Measurements from ENCODE around the gene SYT5. TPM values are rescaled to one million over a fixed set of nuclear protein-coding genes. Genes with fewer than 3 reads are reported as not detected.

Gene SYT5
- total and polyA plus RNA-seq, 10 of the 15 experiments (the other 5 are each of a cell fraction or from before 2014, with no cell fraction given), result 0.04 to 0.79 (median 0.26) TPM; not detected in 7

DNA sequence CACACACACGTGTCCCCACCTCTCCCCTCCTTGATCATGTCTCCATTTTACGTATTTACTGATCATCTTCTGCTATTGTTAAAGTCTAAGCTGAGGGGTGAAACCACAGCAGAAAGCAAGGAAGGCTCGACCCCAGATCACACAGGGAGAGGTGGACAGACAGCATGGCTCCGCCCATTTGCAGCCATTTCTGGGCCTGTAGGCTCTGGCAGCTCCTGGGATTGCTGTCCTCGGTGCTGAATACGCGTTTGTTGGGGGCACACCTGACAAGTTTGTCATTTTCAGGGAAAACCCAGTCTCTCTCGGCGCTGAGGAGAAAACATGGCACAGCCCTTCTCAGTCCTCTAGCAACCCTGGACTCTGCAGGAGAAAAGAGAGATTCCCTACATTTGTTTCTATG is 40.4 kb upstream of the SYT5 start:
- FAIRE-seq, result no peak
- no peaks in the 10 kb centered on the region for H4K20me1 ChIP-seq (ENCODE audit: control insufficient read depth, insufficient read depth)
- no peak overlapping the region for H3K27ac ChIP-seq (ENCODE audit: control insufficient read depth, insufficient read depth)
- no peak overlapping the region for H3K4me2 ChIP-seq (ENCODE audit: control insufficient read depth, insufficient read depth)
- in situ Hi-C loops (cut with MboI) (no loop called here), intact Hi-C loops (cut with micrococcal nuclease; ENCODE audit: unreplicated experiment) (no loop called here)
- POLR2A ChIA-PET, result no interaction called here
- no peak overlapping the region for H3K4me3 ChIP-seq
- 93% methylated on average over 9 of the region's 9 CpGs for WGBS (ENCODE audit: insufficient coverage, insufficient replicate concordance, low lambda C conversion rate, missing lambda C conversion rate)
- DNase-seq (ENCODE audit: low read depth, low spot score), result no peak
- H3K27me3 ChIP-seq (replicated peaks in 1 of 2; ENCODE audit: control insufficient read depth in 2 of 2, insufficient read depth in 2 of 2, low read length in 1 of 2), result no peaks in the 10 kb centered on the region
- no peak overlapping the region for H2AFZ ChIP-seq (ENCODE audit: control insufficient read depth, low read depth, low read length)
- RAD21 ChIA-PET (ENCODE audit: unreplicated experiment), result no interaction called here
- ATAC-seq, result no peak
- no TSS peak for BruUV-seq (replicated peaks)
- no peaks in the 10 kb centered on the region for H3K36me3 ChIP-seq (ENCODE audit: control insufficient read depth in 2 of 2, insufficient read depth in 2 of 2, low read length in 1 of 2)
- H3K9me3 ChIP-seq (replicated peaks; ENCODE audit: control insufficient read depth, insufficient read depth, low read length), result no peaks in the 10 kb centered on the region
- TF ChIP-seq, protein P1, sequence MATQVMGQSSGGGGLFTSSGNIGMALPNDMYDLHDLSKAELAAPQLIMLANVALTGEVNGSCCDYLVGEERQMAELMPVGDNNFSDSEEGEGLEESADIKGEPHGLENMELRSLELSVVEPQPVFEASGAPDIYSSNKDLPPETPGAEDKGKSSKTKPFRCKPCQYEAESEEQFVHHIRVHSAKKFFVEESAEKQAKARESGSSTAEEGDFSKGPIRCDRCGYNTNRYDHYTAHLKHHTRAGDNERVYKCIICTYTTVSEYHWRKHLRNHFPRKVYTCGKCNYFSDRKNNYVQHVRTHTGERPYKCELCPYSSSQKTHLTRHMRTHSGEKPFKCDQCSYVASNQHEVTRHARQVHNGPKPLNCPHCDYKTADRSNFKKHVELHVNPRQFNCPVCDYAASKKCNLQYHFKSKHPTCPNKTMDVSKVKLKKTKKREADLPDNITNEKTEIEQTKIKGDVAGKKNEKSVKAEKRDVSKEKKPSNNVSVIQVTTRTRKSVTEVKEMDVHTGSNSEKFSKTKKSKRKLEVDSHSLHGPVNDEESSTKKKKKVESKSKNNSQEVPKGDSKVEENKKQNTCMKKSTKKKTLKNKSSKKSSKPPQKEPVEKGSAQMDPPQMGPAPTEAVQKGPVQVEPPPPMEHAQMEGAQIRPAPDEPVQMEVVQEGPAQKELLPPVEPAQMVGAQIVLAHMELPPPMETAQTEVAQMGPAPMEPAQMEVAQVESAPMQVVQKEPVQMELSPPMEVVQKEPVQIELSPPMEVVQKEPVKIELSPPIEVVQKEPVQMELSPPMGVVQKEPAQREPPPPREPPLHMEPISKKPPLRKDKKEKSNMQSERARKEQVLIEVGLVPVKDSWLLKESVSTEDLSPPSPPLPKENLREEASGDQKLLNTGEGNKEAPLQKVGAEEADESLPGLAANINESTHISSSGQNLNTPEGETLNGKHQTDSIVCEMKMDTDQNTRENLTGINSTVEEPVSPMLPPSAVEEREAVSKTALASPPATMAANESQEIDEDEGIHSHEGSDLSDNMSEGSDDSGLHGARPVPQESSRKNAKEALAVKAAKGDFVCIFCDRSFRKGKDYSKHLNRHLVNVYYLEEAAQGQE (IDR thresholded peaks at IDR 0.05; ENCODE audit: low read depth, low read length), result peak; percentile 71; the same call in 1 of the 2 replicates
- no peak for TF ChIP-seq ZNF274 (IDR thresholded peaks at IDR 0.05; ENCODE audit: insufficient read depth, insufficient read length)
- CTCF ChIA-PET, result interaction anchor here (0.9 kb wide), 1 partner anchor 81 kb away, joined by 3 read pairs; no protein-coding TSS in a partner anchor
- H3K9ac ChIP-seq (ENCODE audit: control insufficient read depth, insufficient read depth, low read length), result no peak overlapping the region
- no peaks in the 10 kb centered on the region for H3K79me2 ChIP-seq (ENCODE audit: control insufficient read depth, insufficient read depth, low read length)
- SMC1A ChIA-PET (ENCODE audit: uncharacterized antibody, unreplicated experiment), result no interaction called here
- no peaks in the 10 kb centered on the region for H3K4me1 ChIP-seq (ENCODE audit: control insufficient read depth, insufficient read depth, low read length)
